ENCODE data around the gene AGAP5. TPM values are rescaled to one million over a fixed set of nuclear protein-coding genes. Genes with fewer than 3 reads are reported as not detected.
"Not testable (repeated sequence)": the region's sequence is repeated elsewhere in the genome, so short reads cannot be mapped to it uniquely, and the experiment has no call there.

The AGAP5 gene
- total and polyA plus RNA-seq, 7 donors: 1.2 to 5.9 (median 4.7) TPM

- H3K9me3 ChIP-seq; H3K27me3 ChIP-seq; H3K4me3 ChIP-seq; H3K27ac ChIP-seq; DNase-seq; intact Hi-C loops (cut with DNase I); H3K4me1 ChIP-seq: not testable (repeated sequence)
- peaks cover 0 to 14% (median 2%) of the 10 kb centered on the region in 4 donors for H3K36me3 ChIP-seq
- WGBS, 2 donors: 71 to 90% methylated on average over 1 of the region's 1 CpG
Measured at GRCh38 chr10:73705506-73706072, 7.7 kb upstream of the AGAP5 start.

- H3K27ac ChIP-seq; H3K4me1 ChIP-seq; H3K9me3 ChIP-seq; H3K27me3 ChIP-seq; H3K36me3 ChIP-seq; intact Hi-C loops (cut with DNase I); H3K4me3 ChIP-seq; DNase-seq: not testable (repeated sequence)
Measured at GRCh38 chr10:73703924-73704323, 6.0 kb upstream of the AGAP5 start.

DNA sequence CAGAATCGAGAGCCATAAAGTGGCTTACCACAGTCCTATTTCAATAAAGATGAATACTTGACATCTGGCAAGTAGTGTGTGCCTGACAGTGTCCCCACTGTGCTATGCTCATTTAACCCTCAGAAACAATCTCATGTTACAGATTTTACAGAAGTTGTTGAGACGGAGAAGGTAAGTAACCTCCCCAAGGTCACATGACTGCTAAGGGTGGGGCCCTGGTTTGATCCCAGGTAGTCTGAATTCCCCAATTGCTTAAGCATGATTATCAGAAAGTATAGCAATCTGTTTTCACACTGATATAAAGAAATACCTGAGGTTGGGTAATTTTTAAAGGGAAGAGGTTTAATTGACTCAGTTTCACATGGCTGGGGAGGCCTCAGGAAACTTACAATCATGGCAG lies 910 bp upstream of the AGAP5 start:
- H3K36me3 ChIP-seq; H3K4me1 ChIP-seq; H3K9me3 ChIP-seq; DNase-seq; H3K27ac ChIP-seq; H3K27me3 ChIP-seq; intact Hi-C loops (cut with DNase I); H3K4me3 ChIP-seq: not testable (repeated sequence)
- 91 to 93% methylated on average over 2 of the region's 2 CpGs for WGBS, 2 donors

DNA sequence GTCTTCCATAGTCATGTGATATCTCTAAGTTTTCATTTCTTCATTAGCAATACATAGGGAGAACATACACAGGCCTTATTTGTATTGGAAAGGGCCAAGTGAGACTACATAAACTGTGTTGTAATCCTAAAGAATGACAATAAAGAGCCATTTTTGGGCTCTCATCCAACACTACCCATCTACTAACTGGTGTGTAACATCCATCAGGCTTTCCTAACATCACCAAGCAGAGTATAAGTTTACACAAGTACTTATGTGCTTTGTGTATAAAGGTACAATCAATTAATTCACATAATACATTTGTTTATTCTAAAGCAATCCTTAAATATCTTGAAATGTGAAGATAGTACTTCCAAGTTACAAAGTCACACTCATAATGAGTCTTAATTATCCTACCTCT lies 2.6 kb downstream of the AGAP5 start:
- H3K4me1 ChIP-seq; intact Hi-C loops (cut with DNase I); DNase-seq; H3K27ac ChIP-seq; H3K9me3 ChIP-seq; H3K27me3 ChIP-seq; H3K36me3 ChIP-seq; H3K4me3 ChIP-seq: not testable (repeated sequence)

- H3K27ac ChIP-seq; DNase-seq; intact Hi-C loops (cut with DNase I); H3K4me1 ChIP-seq; H3K4me3 ChIP-seq; H3K27me3 ChIP-seq; H3K36me3 ChIP-seq; H3K9me3 ChIP-seq: not testable (repeated sequence)
- WGBS, 2 donors: 96 to 98% methylated on average over 6 of the region's 6 CpGs
Measured at GRCh38 chr10:73690755-73691154, 7.2 kb downstream of the AGAP5 start.

DNA sequence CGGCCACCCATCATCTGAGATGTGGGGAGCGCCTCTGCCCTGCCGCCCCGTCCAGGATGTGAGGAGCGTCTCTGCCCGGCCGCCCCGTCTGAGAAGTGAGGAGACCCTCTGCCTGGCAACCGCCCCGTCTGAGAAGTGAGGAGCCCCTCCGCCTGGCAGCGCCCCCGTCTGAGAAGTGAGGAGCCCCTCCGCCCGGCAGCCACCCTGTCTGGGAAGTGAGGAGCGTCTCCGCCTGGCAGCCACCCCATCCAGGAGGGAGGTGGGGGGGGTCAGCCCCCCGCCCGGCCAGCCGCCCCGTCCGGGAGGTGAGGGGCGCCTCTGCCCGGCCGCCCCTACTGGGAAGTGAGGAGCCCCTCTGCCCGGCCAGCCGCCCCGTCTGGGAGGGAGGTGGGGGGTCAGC lies 8.3 kb downstream of the AGAP5 start:
- intact Hi-C loops (cut with DNase I); H3K4me3 ChIP-seq; H3K27ac ChIP-seq; H3K4me1 ChIP-seq; H3K36me3 ChIP-seq; DNase-seq; H3K27me3 ChIP-seq; H3K9me3 ChIP-seq: not testable (repeated sequence)
- 98% methylated on average over 27 to 28 of the region's 28 CpGs for WGBS, 2 donors

DNA sequence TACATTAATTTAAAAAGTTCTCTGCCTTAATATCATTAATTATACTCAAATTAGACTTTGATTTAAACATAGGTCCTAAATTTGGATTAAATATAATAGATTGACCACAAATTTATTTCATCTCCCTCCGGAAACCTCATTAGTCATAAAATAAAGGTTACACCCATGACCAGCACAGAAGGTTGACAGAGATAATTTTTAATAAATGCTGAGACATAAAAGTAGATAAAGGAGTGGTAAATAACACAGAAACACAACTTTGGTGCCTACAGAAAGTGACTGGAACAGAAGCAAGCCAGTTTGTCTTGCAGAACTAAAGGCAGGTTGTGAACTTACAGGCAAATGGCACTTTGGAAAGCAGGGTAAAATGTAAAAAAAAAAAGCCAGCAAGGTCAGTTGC lies 10.3 kb downstream of the AGAP5 start:
- H3K4me3 ChIP-seq; H3K27ac ChIP-seq; H3K4me1 ChIP-seq; H3K36me3 ChIP-seq; DNase-seq; H3K27me3 ChIP-seq; H3K9me3 ChIP-seq; intact Hi-C loops (cut with DNase I): not testable (repeated sequence)
- 87 to 92% methylated on average over 1 of the region's 1 CpG for WGBS, 2 donors

DNA sequence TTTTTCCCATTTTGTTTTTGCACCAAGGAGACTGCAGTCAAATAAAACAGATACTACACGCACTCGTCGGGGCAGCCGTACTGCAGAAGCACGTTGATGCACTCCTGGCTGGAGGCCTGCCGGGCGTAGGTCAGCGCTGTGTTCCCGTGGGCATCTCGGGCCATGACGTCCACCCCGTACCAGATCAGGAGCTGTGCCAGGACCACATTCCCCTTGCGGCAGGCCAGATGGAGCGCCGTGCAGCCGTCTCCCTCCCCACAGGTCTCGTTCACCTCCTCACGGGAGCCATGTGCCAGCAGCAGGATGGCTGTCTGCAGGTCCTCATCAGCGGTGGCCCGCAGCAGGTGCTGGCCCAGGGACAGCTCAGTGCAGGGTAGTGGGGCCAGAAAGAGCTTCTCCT lies 23.4 kb downstream of the AGAP5 start:
- H3K27me3 ChIP-seq; H3K4me1 ChIP-seq; intact Hi-C loops (cut with DNase I); H3K27ac ChIP-seq; H3K9me3 ChIP-seq; H3K36me3 ChIP-seq; DNase-seq; H3K4me3 ChIP-seq: not testable (repeated sequence)
- WGBS, 2 donors: 92% methylated on average over 14 of the region's 20 CpGs

- H3K9me3 ChIP-seq; DNase-seq; H3K4me3 ChIP-seq; H3K27me3 ChIP-seq; H3K4me1 ChIP-seq; H3K27ac ChIP-seq; intact Hi-C loops (cut with DNase I); H3K36me3 ChIP-seq: not testable (repeated sequence)
- 96 to 98% methylated on average over 3 of the region's 4 CpGs for WGBS, 2 donors
Measured at GRCh38 chr10:73668378-73668777, 29.5 kb downstream of the AGAP5 start.

- intact Hi-C loops (cut with DNase I); H3K9me3 ChIP-seq; H3K27ac ChIP-seq; H3K27me3 ChIP-seq; DNase-seq; H3K4me3 ChIP-seq; H3K36me3 ChIP-seq; H3K4me1 ChIP-seq: not testable (repeated sequence)
- WGBS, 2 donors: 68 to 78% methylated on average over 4 of the region's 5 CpGs
Measured at GRCh38 chr10:73666153-73666809, 31.6 kb downstream of the AGAP5 start.

GRCh38 chr10:73665581-73665980 lies 32.3 kb downstream of the AGAP5 start:
- H3K36me3 ChIP-seq; H3K4me3 ChIP-seq; H3K27me3 ChIP-seq; H3K9me3 ChIP-seq; H3K27ac ChIP-seq; DNase-seq; intact Hi-C loops (cut with DNase I); H3K4me1 ChIP-seq: not testable (repeated sequence)
- WGBS, 2 donors: 89 to 95% methylated on average over 3 of the region's 3 CpGs

DNA sequence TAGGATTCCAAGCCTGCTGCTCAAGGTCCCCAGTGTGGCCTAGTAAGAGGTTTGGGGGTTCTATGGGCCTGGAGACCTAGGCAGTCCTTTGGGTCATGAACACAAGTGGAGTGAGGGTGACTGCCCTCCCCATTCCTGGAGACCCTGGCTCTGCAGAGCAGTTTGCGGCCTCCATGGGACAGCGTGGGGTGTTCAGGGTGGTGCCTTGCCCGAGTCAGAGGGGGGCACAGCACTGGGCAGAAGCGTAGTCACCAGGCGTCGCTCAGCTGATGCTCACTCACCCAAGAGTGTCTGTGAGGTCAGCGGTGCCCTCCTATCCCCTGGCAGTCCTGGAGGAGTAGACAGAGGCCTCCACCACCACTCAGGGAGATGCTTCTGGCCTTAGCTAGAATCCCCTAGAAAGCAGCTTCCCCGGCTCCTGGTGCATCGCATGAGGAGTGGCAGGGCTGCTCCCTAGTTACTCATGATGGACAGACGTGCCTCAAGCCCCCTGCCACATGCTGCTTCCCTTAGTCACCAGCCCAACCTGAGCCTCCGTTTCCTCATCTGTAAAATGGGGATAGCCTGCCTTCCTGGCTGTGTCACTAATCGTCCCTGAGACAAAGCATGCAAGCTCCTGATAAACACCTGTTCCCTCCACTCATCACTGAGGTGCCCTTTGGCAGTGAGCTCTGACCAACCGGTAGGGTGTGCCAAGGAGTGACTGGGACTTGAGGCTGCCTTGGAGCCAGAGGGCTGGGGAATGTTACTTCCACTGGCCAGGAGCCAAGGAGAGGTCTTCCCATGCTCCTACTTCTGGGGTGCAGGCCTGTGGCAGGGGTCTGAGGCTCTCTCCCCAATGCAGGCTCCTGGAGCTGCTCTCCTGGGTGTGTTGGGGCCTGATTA lies 33.5 kb downstream of the AGAP5 start:
- H3K9me3 ChIP-seq; DNase-seq; H3K4me1 ChIP-seq; intact Hi-C loops (cut with DNase I); H3K36me3 ChIP-seq; H3K4me3 ChIP-seq; H3K27me3 ChIP-seq; H3K27ac ChIP-seq: not testable (repeated sequence)
- WGBS, 2 donors: 83 to 85% methylated on average over 13 of the region's 13 CpGs

DNA sequence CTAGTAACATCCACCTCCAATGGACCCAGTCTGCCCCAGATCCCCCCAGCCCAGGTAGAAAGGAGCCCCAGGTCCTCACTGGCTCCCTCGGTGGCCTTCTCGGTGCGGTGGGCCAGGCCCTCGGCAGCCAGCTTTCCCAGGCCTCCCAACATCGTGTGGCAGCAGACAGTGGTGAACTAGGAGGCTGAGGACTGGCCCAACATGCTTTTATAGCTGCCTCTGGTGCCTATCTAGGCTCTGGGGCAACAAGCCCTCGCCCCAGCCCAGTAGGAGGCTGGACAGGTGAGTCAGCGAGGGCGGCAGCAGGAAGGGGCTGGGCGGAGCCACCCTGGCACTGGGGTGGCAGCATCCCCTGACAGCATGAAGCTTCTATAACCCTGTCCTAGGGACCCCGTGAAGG lies 34.3 kb downstream of the AGAP5 start:
- H3K27me3 ChIP-seq; intact Hi-C loops (cut with DNase I); H3K27ac ChIP-seq; H3K4me1 ChIP-seq; DNase-seq; H3K9me3 ChIP-seq; H3K4me3 ChIP-seq; H3K36me3 ChIP-seq: not testable (repeated sequence)
- WGBS, 2 donors: 74 to 85% methylated on average over 10 of the region's 10 CpGs
